CD4-positive, alpha-beta T cell treated with Interleukin-10 for 1 hour (primary cell): ENCODE measurements around the gene BST2.
A peak's percentile ranks its signal among the peaks of the same experiment; 100 is the strongest.

Experiments used
- DNase-seq: peaks from one replicate; pipeline ENCODE4 v3.0.0-alpha.2; 2020

BST2 gene

DNA sequence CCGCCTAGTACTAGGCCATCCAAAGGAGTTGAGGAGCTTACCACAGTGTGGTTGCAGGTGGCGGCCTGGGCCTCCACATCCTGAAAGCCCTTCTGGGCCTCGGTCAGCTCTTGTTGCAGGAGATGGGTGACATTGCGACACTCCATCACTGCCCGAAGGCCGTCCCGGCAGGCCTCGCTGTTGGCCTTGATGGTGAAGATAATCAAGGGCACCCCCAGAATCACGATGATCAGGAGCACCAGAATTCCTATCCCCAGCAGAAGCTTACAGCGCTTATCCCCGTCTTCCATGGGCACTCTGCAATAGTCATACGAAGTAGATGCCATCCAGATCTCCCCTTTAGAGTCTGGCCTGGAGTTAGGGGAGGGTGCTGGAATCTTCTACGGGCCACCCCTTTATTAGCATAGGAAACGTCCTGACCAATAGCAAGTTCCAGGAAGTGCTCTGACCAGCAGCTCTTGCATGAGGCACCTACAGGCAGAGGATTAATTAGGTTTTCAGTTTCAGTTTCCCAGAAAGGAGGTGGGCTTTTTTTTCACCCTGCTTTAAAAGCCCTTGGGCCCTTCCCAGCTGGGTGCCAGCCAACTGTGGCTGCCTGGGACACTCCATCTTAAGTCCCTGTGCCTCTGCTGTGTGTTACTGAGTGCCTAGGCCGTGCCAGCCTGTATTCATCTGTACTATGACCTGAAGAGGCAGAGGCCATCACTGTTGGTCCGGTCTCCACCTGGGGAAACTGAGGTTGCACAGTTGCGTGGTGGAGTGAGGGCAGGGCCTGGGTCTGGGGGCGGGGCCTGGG is at the start of gene BST2:
TSS of gene BST2 (minus strand) at position 381 of the 796 bp plus-strand sequence. CDS start at position 326, 55 bp downstream.
- peak; percentile 82 for DNase-seq

GRCh38 chr19:17454576-17455071 is 49.2 kb upstream of the BST2 start:
- DNase-seq, result no peak

DNA sequence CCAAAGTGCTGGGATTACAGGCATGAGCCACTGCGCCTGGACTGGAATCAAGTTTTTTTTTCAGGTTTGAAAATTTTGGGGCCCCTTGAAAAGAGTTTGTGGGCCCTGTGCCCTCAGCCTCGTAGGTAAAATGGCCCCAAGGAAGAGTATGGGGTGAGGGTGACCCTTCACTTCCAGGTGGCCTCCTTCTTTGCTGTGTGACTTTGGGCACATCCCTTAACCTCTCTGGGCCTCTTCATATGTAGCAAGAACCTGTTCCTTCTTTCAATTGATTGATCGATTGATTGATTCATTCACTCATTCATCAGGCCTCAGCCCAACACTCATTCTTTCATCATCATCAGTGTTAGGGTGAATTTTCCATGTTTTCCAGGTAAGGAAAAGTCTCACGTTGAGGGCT is 46.4 kb upstream of the BST2 start:
- no peak for DNase-seq

DNA sequence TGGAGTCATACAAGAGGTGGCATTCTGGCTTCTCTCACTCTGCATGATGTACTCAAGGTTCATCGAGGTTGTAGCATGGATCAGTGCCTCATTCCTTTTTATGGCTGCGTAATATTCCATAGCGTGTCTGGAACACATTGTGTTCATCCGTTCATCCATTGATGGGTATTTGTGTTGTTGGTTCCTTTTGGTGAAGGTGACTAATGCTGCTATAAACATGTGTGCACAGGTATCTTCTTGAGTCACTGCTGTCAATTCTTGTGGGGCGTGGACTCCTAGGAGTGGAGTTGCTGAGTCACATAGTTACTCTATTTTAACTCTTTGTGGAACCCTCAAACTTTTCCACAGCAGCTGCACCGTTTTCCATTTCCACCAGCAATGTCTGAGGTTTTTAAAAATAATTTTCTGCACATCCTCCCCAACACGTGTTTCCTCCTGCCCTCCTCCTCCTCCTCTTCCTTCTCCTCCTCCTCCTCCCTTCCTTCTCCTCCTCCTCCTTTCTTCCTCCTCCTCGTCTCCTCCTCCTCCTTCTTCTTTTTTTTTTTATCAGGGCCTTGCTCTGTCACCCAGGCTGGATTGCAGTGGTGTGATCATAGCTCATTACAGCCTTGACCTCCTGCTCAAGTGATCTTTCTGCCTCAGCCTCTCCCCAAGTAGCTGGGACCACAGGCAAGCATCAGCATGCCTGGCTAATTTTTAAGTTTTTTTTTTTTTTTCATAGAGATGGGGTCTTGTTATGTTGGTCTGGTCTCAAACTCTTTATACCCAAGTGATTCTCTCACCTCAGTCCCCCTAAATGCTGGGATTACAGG is 45.0 kb upstream of the BST2 start:
- peak; percentile 16 for DNase-seq

GRCh38 chr19:17448131-17448967 is 42.9 kb upstream of the BST2 start, which contains the start of gene TMEM221:
Gene TMEM221, minus strand, starts transcription at chr19:17448668. Its CDS starts 206 bp downstream, at chr19:17448462.
- peak; percentile 67 for DNase-seq

GRCh38 chr19:17447704-17448130 is 42.3 kb upstream of the BST2 start:
- no peak for DNase-seq

GRCh38 chr19:17445526-17446165 is 40.2 kb upstream of the BST2 start:
- DNase-seq, result no peak

GRCh38 chr19:17441241-17442021 is 36.0 kb upstream of the BST2 start:
- peak; percentile 24 for DNase-seq

DNA sequence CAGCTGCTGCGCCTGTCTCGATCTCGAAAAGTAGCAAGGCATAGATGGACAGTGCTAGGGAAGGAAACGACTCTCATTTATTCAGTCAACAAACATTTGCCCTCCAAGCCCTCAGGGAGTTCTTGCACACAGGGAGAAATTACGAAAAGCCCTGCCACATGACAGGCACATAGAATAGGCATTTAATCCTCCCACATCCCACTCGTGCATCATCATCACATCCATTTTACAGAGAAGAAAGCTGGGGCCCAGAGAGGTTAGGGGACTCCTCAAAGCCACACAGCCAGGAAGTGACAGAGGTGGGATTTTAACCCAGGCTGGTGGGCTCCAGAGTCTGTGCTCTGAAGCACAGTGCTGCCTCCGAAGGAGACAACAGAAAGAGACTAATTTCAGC is 31.4 kb upstream of the BST2 start:
- no peak for DNase-seq

DNA sequence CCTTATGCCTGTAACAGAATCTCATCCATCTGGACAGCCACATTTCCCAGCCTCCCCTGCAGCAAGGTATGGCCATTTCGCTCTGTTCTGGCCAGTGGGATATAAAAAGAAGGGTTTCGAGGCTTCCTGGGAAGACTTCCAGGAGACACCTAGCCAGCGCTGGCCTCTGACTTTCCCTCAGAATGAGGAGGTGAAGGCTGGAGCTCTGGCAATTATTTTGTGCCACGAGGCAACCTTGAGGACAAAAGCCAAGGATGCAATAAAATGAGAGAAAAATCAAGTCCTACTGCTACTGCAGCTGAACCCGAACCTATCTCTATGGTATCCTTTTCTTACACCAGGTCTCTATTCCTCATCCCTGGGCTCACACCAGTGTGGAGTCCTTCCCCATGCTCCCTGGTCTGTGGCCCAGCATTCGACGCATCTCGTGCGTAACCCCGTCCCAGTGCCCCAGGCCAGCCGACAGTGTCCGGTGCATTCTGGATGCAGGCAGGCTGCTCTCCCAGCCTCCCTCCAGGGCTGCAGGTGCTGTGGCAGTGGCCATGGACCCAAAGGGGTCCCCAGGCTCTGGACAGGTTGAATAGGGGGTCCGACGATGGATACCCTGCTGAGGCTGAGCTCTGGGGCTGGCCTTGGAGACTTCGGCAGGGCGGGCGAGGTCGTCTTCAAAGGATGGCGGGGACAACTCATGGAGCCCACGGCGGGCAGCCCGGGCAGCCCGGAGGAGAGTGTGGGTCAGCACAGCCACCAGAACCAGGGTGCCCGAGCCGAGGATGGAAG is 30.9 kb upstream of the BST2 start:
- DNase-seq, result no peak

- no peak for DNase-seq
Observed at GRCh38 chr19:17435218-17435617, 29.8 kb upstream of the BST2 start.

DNA sequence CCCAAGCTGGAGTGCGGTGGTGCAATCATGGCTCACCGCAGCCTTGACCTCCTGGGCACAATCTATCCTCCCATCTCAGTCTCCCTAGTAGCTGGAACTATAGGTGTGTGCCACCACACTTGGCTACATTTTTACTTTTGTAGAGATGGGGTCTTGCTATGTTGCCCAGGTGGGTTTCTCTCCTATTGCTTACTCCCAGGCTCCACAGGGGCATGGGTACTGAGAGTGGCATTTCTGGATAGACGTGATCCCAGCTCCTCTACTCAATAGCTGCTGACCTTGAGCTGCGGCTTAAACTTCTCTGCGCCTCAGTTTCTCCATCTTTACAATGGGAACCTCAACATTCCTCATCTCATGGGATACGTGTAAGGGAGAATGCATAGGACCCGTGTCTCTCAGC is 26.0 kb upstream of the BST2 start:
- no peak for DNase-seq

DNA sequence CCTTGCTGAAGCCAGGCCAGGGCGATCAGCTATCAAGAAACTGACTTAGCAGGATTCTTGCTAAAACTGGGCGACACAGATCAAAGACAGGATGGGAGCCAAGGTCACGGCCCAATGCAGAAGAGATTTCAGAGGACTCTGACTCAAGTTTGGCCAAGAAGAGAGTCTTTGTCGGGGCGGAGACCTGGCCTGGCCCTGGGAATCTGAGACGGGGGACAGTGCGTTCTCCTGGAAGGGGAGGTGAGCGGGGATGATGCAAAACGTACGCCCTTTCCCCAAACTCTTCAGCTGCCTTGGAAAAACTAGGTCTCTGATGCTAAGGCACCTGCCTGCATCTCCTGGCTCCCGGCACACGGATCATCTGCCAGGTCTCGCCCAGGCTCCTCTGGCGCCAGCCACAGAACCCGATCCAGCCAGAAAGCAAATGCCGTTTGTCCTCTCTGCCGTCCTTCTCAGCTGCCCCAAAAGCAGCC is 24.2 kb upstream of the BST2 start:
- no peak for DNase-seq

DNA sequence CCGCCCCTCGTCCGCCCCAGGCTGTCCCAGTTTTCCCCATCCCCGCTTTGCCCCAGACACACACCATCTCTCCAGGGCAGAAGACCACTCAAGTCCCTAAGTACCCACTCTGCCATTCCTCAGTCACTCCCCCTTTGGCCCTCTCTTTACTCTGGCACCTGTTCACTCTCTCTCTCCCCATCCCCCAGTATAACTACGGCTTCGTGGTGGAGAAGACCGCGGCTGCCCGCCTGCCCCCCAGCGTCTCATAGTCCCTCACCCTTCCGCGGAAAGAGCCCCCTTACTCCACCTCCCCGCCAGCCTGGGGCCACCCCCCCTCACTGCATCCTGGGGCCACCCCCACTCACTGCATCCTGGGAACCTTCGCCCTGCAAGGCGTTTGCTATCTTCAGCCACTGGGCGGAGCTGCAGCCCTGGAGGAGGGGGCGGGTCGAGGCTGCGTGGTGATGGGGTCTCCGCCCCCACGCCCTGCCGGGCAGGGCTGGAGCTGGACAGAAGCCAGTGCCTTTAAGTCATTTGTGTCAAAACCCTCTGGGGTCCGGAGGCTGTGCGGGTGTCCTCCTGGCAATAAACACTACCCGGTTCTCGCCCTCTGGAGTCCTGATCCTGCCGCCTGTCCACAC is 19.4 kb upstream of the BST2 start:
- DNase-seq, result peak; percentile 29

- no peak for DNase-seq
Observed at GRCh38 chr19:17423429-17424208, 18.2 kb upstream of the BST2 start.

GRCh38 chr19:17421942-17422341 is 16.5 kb upstream of the BST2 start:
- DNase-seq, result no peak

DNA sequence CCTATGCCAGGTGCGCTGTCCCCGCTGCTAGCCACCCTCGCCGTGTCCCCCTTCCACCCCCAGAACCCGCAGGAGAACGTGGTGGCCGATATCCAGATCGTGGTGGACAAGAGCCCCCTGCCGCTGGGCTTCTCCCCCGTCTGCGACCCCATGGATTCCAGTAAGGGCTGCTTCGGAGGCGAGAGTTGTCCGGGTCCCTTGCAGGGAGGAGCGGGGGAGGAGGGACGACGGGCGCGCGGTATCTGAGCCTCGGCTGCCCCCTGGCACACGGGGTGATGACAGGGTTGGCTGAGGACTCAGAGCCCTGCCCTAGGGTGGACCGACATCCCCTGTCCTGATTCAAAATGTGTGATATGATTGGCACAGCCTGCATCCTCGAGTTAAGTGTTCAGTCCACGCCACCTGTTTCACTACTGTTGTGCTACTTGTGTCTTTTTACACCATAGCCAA is 15.1 kb upstream of the BST2 start:
- DNase-seq, result peak; percentile 32

DNA sequence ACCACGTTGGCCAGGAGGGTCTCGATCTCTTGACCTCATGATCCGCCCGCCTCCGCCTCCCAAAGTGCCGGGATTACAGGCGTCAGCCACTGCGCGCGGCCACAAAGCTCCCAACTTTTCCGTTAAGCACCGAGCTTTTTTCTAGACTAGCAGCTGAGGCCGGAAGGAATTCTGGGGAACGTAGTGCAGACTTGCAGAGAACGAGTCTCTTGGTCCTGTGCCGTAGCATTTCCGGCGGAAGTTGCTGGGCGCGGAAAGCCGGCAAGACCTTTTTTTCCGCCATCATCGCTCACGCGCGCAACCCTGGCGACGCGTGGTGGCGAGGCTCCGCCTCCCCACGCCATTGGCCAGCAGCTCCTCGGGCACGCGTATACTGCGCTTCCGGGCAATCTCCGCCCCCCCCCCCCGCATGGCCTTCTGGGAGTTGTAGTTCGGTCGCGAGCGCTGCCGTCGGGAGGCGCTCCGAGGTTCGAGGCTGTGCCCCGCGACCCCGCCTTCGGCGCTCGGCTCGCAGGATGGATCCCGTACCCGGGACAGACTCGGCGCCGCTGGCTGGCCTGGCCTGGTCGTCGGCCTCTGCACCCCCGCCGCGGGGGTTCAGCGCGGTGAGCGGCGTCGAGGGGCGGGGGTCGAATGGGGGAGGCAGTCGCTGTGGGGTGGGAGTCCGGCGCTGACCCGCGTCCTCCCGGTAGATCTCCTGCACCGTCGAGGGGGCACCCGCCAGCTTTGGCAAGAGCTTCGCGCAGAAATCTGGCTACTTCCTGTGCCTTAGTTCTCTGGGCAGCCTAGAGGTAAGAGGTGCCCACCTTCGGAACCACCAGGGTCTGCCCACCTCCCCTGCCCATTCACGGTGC is 14.4 kb upstream of the BST2 start, which contains the start of gene MVB12A:
TSS of gene MVB12A (plus strand) at position 427 of the 854 bp plus-strand sequence. CDS start at position 516, 89 bp downstream.
- peak; percentile 97 for DNase-seq
